ENCODE measurements around the gene TVP23C.

GRCh38 chr17:15478845-15479244 lies 84.4 kb downstream of the TVP23C start:
- TF ChIP-seq EZH2 (IDR thresholded peaks at IDR 0.05; ENCODE audit: low read depth), result no peak
- TF ChIP-seq CTCF (conservative IDR thresholded peaks at IDR 0.05), result no peak

All from PC-9 (cell line).